HCT116 (cell line): ENCODE results near the gene SMIM28. TPM values are rescaled to one million over a fixed set of nuclear protein-coding genes. Genes with fewer than 3 reads are reported as not detected.
A peak's percentile ranks its signal among the peaks of the same experiment; 100 is the strongest.

Source experiments
- ATAC-seq: fragments of 200-7000 bp; cut with Tn5 transposase; 2 replicates; pipeline ENCODE4 v1.9.1; 2020; ENCODE audit warnings: mild to moderate bottlenecking, moderate library complexity
- BruUV-seq: library from RNA; stranded (reverse); fragments of 400-500 nt; replicated peaks from 2 replicates; lab custom pipeline; 2021; lab: Mats Ljungman, UMichigan
- CTCF ChIA-PET: fragments of 300-600 bp; sonication (Branson Sonifier 250); formaldehyde crosslinking; loops from one replicate; lab custom pipeline; 2021; ENCODE audit warnings: antibody characterized with exemption; lab: Charles Lee
- POLR2A ChIA-PET: fragments of 300-600, 350-600 bp; sonication (Branson Sonifier 250); formaldehyde crosslinking; loops from one replicate; lab custom pipeline; 2021; ENCODE audit warnings: antibody characterized with exemption; lab: Charles Lee
- RAD21 ChIA-PET, 2 experiments: fragments of 300-600 bp; sonication (Branson Sonifier 250); formaldehyde crosslinking; loops; one replicate each; lab custom pipeline; 2023; ENCODE audit warnings: low total read pairs in 2 of 2; ENCODE audit not compliant: uncharacterized antibody in 2 of 2, unreplicated experiment in 2 of 2, low non-redundant PET in 1 of 2; lab: Charles Lee
- DNase-seq: peaks from one replicate; pipeline ENCODE4 v3.0.0-alpha.2; 2010; ENCODE audit warnings: low read depth, low spot score
- H2AFZ ChIP-seq: fragments of 200-600 bp; shearing (Covaris generic), sonication (generic); 2 replicates; pipeline ENCODE4 v1.6.1; 2017; ENCODE audit warnings: low read depth, mixed run types, mixed read lengths, antibody characterized with exemption, low read length; ENCODE audit not compliant: poor library complexity, severe bottlenecking
- H3K27ac ChIP-seq: 2 replicates; pipeline ENCODE4 v1.5.1; 2012; ENCODE audit warnings: low read depth, low read length
- H3K27me3 ChIP-seq: fragments of 200-600 bp; sonication (generic); 2 replicates; pipeline ENCODE4 v1.6.1; 2016; ENCODE audit warnings: mixed run types, low read length, mixed read lengths; ENCODE audit not compliant: insufficient read depth
- H3K36me3 ChIP-seq, 2 experiments: fragments of 200-500 bp in 1 of 2; fragments of 200-600 bp in 1 of 2; sonication (Bioruptor generic) in 1 of 2; sonication (generic) in 1 of 2; 2 replicates each; pipeline versions ENCODE4 v1.5.1 to v1.6.1; 2014 to 2016; ENCODE audit warnings: low read length in 2 of 2, inconsistent platforms in 1 of 2, mixed read lengths in 1 of 2, mixed run types in 1 of 2; ENCODE audit not compliant: insufficient read depth in 2 of 2, control insufficient read depth in 1 of 2
- H3K4me1 ChIP-seq, 2 experiments: fragments of 200-600 bp in 1 of 2; sonication (generic) in 1 of 2; 2 replicates each; pipeline versions ENCODE4 v1.5.1 to v1.6.1; 2012 to 2017; ENCODE audit warnings: low read length in 2 of 2, inconsistent platforms in 1 of 2, mild to moderate bottlenecking in 1 of 2, mixed read lengths in 1 of 2, mixed run types in 1 of 2, moderate library complexity in 1 of 2; ENCODE audit not compliant: insufficient read depth in 2 of 2, control insufficient read depth in 1 of 2
- H3K4me2 ChIP-seq: fragments of 200-600 bp; sonication (generic); 2 replicates; pipeline ENCODE4 v1.6.1; 2017; ENCODE audit warnings: mixed run types, low read length, mixed read lengths
- H3K4me3 ChIP-seq, 2 experiments: fragments of 200-600 bp in 1 of 2; sonication (generic) in 1 of 2; replicated peaks in 1 of 2; 2 replicates each; pipeline ENCODE4 v1.5.1; 2011 to 2016; ENCODE audit warnings: low read length in 2 of 2, control low read depth in 1 of 2, low read depth in 1 of 2, mild to moderate bottlenecking in 1 of 2, mixed read lengths in 1 of 2, mixed run types in 1 of 2
- H3K79me2 ChIP-seq: fragments of 200-600 bp; sonication (generic); 2 replicates; pipeline ENCODE4 v1.6.1; 2017; ENCODE audit warnings: mild to moderate bottlenecking, mixed run types, low read length, moderate library complexity, mixed read lengths; ENCODE audit not compliant: insufficient read depth
- H3K9ac ChIP-seq: fragments of 200-600 bp; sonication (generic); 2 replicates; pipeline ENCODE4 v1.6.1; 2016; ENCODE audit warnings: low read length, mixed read lengths
- H3K9me2 ChIP-seq: fragments of 200-600 bp; sonication (generic), shearing (Covaris generic); 2 replicates; pipeline ENCODE4 v1.6.1; 2017; ENCODE audit warnings: mixed run types, mild to moderate bottlenecking, moderate library complexity; ENCODE audit not compliant: insufficient read depth
- H3K9me3 ChIP-seq, 2 experiments: fragments of 200-500 bp in 1 of 2; fragments of 200-600 bp in 1 of 2; sonication (Bioruptor generic) in 1 of 2; sonication (generic) in 1 of 2; 2 replicates each; pipeline ENCODE4 v1.6.1; 2014 to 2017; ENCODE audit warnings: low read length in 2 of 2, mixed read lengths in 2 of 2, inconsistent platforms in 1 of 2, low read depth in 1 of 2, mild to moderate bottlenecking in 1 of 2, mixed run types in 1 of 2, moderate library complexity in 1 of 2; ENCODE audit not compliant: control insufficient read depth in 1 of 2, insufficient read depth in 1 of 2
- H4K20me1 ChIP-seq: fragments of 200-600 bp; sonication (generic), shearing (Covaris generic); 2 replicates; pipeline ENCODE4 v1.6.1; 2017; ENCODE audit warnings: mixed run types, mild to moderate bottlenecking, moderate library complexity; ENCODE audit not compliant: insufficient read depth
- ATF3 ChIP-seq: IDR thresholded peaks from 2 replicates; pipeline ENCODE4 v1.6.1; 2012
- CEBPB ChIP-seq: IDR thresholded peaks from 2 replicates; pipeline ENCODE4 v1.6.1; 2012; ENCODE audit warnings: low read depth
- EZH2phosphoT487 ChIP-seq: fragments of 200-600 bp; IDR thresholded peaks from 2 replicates; pipeline ENCODE4 v1.6.1; 2018; ENCODE audit warnings: antibody characterized with exemption, borderline replicate concordance
- FOSL1 ChIP-seq: IDR thresholded peaks from 2 replicates; pipeline ENCODE4 v1.6.1; 2012; ENCODE audit warnings: low read depth
- JUND ChIP-seq: IDR thresholded peaks from 2 replicates; pipeline ENCODE4 v1.6.1; 2012
- POLR2A ChIP-seq: IDR thresholded peaks from 2 replicates; pipeline ENCODE4 v1.7.0; 2011; ENCODE audit warnings: borderline replicate concordance; ENCODE audit not compliant: insufficient read depth, insufficient read length; ENCODE audit errors: extremely low read depth
- RAD21 ChIP-seq: IDR thresholded peaks from 2 replicates; pipeline ENCODE4 v1.6.1; 2012; ENCODE audit warnings: low read depth, mild to moderate bottlenecking
- SIN3A ChIP-seq: IDR thresholded peaks from 2 replicates; pipeline ENCODE4 v1.6.1; 2012; ENCODE audit warnings: low read depth
- SP1 ChIP-seq: IDR thresholded peaks from 2 replicates; pipeline ENCODE4 v1.6.1; 2012; ENCODE audit warnings: low read depth
- SRF ChIP-seq: IDR thresholded peaks from 2 replicates; pipeline ENCODE4 v1.6.1; 2012; ENCODE audit warnings: low read depth
- TCF7L2 ChIP-seq: IDR thresholded peaks from 2 replicates; pipeline ENCODE4 v1.7.0; 2011; ENCODE audit warnings: borderline replicate concordance, inconsistent platforms; ENCODE audit not compliant: insufficient read depth, insufficient read length; ENCODE audit errors: extremely low read depth
- YY1 ChIP-seq: IDR thresholded peaks from 2 replicates; pipeline ENCODE4 v1.6.1; 2011; ENCODE audit warnings: low read length, low read depth, moderate library complexity, mild to moderate bottlenecking; ENCODE audit not compliant: insufficient replicate concordance; ENCODE audit errors: extremely low read depth
- ZBTB33 ChIP-seq: IDR thresholded peaks from 2 replicates; pipeline ENCODE4 v1.6.1; 2011; ENCODE audit warnings: mild to moderate bottlenecking, low read length, moderate library complexity; ENCODE audit not compliant: insufficient replicate concordance; ENCODE audit errors: extremely low read depth
- ZFX ChIP-seq: fragments of 450-650 bp; IDR thresholded peaks from 2 replicates; pipeline ENCODE4 v1.6.1; 2017
- intact Hi-C: fragments of 100-400 bp; cut with micrococcal nuclease; formaldehyde crosslinking; loops from 2 replicates; pipeline ENCODE4 v1.10.0; 2022
- total RNA-seq: library from RNA; stranded (reverse); gene quantifications from one replicate; pipeline ENCODE4 v1.2.1, GENCODE V29; 2021; ENCODE audit not compliant: unreplicated experiment
- TF ChIP-seq, protein P1 (sequence below), 3 experiments: fragments of 200-600 bp in 1 of 3; sonication (generic) in 1 of 3; IDR thresholded peaks in 2 of 3; conservative IDR thresholded peaks in 1 of 3; 2 replicates each; pipeline ENCODE4 v1.5.1; 2012 to 2017; ENCODE audit warnings: low read depth in 2 of 3, low read length in 2 of 3, antibody characterized with exemption in 1 of 3, borderline replicate concordance in 1 of 3, control low read depth in 1 of 3, mild to moderate bottlenecking in 1 of 3, mixed read lengths in 1 of 3, mixed run types in 1 of 3, moderate library complexity in 1 of 3; ENCODE audit not compliant: insufficient read depth in 1 of 3

Gene SMIM28
- total RNA-seq, 1 experiment from 2014 or later: not detected

DNA sequence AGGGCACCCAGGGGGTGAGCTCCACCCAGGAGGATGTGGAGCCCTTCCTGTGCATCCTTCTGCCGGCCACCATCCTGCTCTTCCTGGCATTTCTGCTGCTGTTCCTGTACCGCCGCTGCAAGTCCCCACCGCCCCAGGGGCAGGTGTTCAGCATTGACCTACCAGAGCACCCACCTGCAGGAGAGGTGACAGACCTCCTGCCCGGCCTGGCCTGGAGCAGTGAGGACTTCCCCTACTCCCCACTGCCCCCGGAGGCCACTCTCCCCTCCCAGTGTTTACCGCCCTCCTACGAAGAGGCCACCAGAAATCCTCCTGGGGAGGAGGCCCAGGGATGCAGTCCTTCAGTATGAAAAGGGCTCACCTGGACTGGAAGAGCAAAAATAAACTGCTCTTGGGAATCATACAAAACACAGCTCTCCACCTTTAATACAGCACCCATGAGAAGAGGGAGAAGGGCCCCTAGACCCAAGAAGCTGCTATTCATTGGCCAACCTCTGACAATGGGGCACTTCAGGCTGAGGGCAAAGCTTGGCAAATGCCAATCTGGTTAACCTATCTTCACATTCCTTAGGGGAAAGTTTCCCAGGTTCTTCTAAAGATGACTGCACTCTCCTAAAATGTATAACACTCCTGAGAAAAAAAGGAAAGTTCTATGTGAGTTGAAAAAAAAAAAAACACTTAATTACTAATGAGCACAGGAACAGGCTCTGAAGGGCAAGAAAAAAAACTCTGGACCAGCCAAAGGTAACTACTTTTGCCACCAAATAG is 5.0 kb downstream of the SMIM28 start:
- peak overlapping the region; percentile 79 for H2AFZ ChIP-seq
- DNase-seq (no peak), ATAC-seq (peak; percentile 86)
- peaks cover 0 to 15% of the 10 kb centered on the region in 2 experiments; a peak in 3 of 4 replicates for H3K4me1 ChIP-seq
- intact Hi-C loops: no loop called here
- no peak overlapping the region for H3K27ac ChIP-seq
- H4K20me1 ChIP-seq: no peaks in the 10 kb centered on the region
- no peak overlapping the region for H3K9ac ChIP-seq
- H3K9me3 ChIP-seq: no peaks in the 10 kb centered on the region
- TF ChIP-seq, protein P1, sequence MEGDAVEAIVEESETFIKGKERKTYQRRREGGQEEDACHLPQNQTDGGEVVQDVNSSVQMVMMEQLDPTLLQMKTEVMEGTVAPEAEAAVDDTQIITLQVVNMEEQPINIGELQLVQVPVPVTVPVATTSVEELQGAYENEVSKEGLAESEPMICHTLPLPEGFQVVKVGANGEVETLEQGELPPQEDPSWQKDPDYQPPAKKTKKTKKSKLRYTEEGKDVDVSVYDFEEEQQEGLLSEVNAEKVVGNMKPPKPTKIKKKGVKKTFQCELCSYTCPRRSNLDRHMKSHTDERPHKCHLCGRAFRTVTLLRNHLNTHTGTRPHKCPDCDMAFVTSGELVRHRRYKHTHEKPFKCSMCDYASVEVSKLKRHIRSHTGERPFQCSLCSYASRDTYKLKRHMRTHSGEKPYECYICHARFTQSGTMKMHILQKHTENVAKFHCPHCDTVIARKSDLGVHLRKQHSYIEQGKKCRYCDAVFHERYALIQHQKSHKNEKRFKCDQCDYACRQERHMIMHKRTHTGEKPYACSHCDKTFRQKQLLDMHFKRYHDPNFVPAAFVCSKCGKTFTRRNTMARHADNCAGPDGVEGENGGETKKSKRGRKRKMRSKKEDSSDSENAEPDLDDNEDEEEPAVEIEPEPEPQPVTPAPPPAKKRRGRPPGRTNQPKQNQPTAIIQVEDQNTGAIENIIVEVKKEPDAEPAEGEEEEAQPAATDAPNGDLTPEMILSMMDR (IDR thresholded peaks at IDR 0.05 in 2 of 3, conservative IDR thresholded peaks at IDR 0.05 in 1 of 3; ENCODE audit: borderline replicate concordance in 1 of 3, insufficient read depth in 1 of 3, low read depth in 2 of 3, low read length in 2 of 3): peak in 2 of 3 experiments; percentile 33 to 42; a peak in 2 of 6 replicates
- no peak for TF ChIP-seq SRF
- no peaks in the 10 kb centered on the region for H3K27me3 ChIP-seq
- ChIA-PET RAD21 (no interaction called here), POLR2A (no interaction called here), CTCF (interaction anchor here (0.7 to 1.6 kb wide), 2 partner anchors 12 to 22 kb away, joined by 4 to 5 read pairs; partner anchors contain the start of gene HEBP2)
- no TSS peak for BruUV-seq
- H3K36me3 ChIP-seq: no peaks in the 10 kb centered on the region
- H3K9me2 ChIP-seq: no peaks in the 10 kb centered on the region
- no peak overlapping the region for H3K4me3 ChIP-seq
- H3K79me2 ChIP-seq: no peaks in the 10 kb centered on the region
- peak overlapping the region; percentile 11; the same call in 1 of the 2 replicates for H3K4me2 ChIP-seq

DNA sequence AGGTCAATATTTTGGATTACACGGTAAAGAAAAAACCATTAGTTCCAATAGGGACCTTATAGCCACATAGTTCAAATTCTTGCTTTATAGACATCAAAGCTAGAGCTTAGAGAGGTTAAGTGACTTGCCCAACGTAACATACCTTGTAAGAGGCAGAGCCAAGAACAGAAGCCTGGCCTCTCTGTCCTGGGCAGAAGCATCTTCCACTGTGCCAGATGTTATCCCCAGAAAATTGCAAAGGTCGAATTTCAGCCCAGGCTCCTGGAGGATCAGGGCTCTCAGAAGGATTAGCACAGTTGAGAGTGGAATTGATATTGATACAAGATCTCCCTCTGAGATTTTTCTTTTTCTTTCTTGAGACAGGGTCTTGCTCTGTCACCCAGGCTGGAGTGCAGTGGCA is 6.1 kb downstream of the SMIM28 start:
- Histone ChIP-seq H3K4me1 (peaks cover 0 to 15% of the 10 kb centered on the region in 2 experiments; a peak in 3 of 4 replicates), H3K27ac (no peak overlapping the region), H3K4me2 (no peak overlapping the region), H2AFZ (no peak overlapping the region), H3K36me3 (no peaks in the 10 kb centered on the region), H3K9ac (no peak overlapping the region), H4K20me1 (no peaks in the 10 kb centered on the region), H3K27me3 (no peaks in the 10 kb centered on the region), H3K9me3 (no peaks in the 10 kb centered on the region), H3K9me2 (no peaks in the 10 kb centered on the region), H3K79me2 (no peaks in the 10 kb centered on the region), H3K4me3 (no peak overlapping the region)
- no TSS peak for BruUV-seq
- CTCF ChIA-PET: no interaction called here
- RAD21 ChIA-PET: no interaction called here
- POLR2A ChIA-PET: no interaction called here
- ATAC-seq (no peak), DNase-seq (no peak)
- intact Hi-C loops: no loop called here
- TF ChIP-seq ATF3 (no peak), FOSL1 (no peak), POLR2A (no peak), ZFX (no peak), YY1 (no peak), RAD21 (no peak), EZH2phosphoT487 (no peak), SRF (no peak), SIN3A (no peak), SP1 (no peak), JUND (no peak), CEBPB (no peak), TCF7L2 (no peak), ZBTB33 (no peak)
